Choroid plexus epithelial cell (primary cell): ENCODE data around the gene CFAP299.

Experiments
- DNase-seq: peaks from one replicate; pipeline ENCODE4 v3.0.0-alpha.2; 2010; ENCODE audit warnings: low read depth
- H3K4me3 ChIP-seq: 2 replicates; pipeline ENCODE4 v1.5.1; 2011; ENCODE audit warnings: low read depth, mild to moderate bottlenecking, control low read depth, low read length, moderate library complexity
- TF ChIP-seq, protein P1 (sequence below): conservative IDR thresholded peaks from 2 replicates; pipeline ENCODE4 v1.5.1; 2011; ENCODE audit warnings: low read depth, mild to moderate bottlenecking, control low read depth, inconsistent platforms, low read length, moderate library complexity

The CFAP299 gene

DNA sequence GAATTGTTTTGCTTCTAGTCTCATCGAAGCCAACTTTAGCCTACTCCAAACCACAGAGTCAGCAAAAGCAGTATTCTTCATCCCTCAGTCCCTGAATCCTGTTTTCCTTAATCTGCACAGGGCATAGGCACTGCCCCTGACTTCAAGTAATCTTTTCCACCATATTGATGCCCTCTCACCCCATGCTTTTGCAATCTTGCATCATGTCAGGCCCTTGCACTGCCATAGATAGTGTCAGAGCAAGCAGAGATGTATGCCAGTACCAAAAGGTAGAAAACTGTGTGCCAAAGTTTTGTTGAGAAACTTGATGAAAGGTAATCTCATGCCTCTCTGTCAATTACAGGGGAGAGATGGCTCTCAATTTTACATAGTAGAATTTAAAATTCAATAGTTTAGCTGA, 131.1 kb downstream of the CFAP299 start:
- TF ChIP-seq, protein P1, sequence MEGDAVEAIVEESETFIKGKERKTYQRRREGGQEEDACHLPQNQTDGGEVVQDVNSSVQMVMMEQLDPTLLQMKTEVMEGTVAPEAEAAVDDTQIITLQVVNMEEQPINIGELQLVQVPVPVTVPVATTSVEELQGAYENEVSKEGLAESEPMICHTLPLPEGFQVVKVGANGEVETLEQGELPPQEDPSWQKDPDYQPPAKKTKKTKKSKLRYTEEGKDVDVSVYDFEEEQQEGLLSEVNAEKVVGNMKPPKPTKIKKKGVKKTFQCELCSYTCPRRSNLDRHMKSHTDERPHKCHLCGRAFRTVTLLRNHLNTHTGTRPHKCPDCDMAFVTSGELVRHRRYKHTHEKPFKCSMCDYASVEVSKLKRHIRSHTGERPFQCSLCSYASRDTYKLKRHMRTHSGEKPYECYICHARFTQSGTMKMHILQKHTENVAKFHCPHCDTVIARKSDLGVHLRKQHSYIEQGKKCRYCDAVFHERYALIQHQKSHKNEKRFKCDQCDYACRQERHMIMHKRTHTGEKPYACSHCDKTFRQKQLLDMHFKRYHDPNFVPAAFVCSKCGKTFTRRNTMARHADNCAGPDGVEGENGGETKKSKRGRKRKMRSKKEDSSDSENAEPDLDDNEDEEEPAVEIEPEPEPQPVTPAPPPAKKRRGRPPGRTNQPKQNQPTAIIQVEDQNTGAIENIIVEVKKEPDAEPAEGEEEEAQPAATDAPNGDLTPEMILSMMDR = no peak
- no peak overlapping the region for H3K4me3 ChIP-seq
- DNase-seq = no peak

DNA sequence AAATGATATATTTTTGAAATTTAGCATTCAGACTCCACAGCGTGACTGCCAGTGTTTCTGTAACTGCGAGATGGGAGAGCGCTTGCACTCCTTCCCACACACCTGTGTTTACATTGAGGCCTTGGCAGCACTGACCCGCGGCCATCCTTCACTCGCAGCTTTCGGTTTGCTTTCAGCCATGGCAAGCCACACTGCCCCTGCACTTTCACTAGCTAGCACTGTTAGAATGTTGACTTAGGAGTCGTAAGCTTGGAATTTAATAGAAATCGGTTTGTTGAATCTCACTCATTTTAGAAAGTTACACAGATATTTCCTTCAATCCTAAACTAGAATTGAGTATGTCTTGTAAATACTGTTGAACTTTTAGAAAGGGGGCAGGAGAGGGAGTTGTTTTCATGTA, 136.2 kb downstream of the CFAP299 start:
- peak; percentile 16 for DNase-seq
- no peak overlapping the region for H3K4me3 ChIP-seq
- TF ChIP-seq, protein P1 = no peak

GRCh38 chr4:80475236-80475635, 139.7 kb downstream of the CFAP299 start:
- TF ChIP-seq, protein P1 = no peak

DNA sequence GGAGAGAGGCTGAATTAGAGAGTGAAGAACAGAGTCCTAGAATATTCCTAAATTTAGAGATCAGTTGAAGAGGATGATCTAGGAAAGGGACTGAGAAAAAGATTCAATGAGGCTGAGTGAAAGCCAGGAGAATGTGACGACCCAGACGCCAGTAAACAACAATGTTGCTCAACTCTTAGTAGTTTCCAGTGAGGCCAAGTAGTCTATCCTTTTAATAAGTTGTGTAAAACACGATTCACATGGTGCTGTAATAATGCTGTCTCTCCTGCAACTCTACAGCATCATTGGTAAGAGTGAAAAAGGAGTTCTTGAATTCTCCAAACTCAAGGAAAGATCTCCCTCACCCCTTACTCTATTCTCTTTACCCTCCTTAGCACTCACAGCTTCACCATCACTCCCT, 140.3 kb downstream of the CFAP299 start:
- H3K4me3 ChIP-seq = no peak overlapping the region
- TF ChIP-seq, protein P1 = no peak
- no peak for DNase-seq

More at GRCh38 chr4:80475236-80475635, 139.7 kb downstream of the CFAP299 start:
- H3K4me3 ChIP-seq = no peak overlapping the region
- DNase-seq = no peak

- no peak overlapping the region for H3K4me3 ChIP-seq
- TF ChIP-seq, protein P1 = no peak
- peak; percentile 1 for DNase-seq
Observed at GRCh38 chr4:80484712-80485111, 149.2 kb downstream of the CFAP299 start.

DNA sequence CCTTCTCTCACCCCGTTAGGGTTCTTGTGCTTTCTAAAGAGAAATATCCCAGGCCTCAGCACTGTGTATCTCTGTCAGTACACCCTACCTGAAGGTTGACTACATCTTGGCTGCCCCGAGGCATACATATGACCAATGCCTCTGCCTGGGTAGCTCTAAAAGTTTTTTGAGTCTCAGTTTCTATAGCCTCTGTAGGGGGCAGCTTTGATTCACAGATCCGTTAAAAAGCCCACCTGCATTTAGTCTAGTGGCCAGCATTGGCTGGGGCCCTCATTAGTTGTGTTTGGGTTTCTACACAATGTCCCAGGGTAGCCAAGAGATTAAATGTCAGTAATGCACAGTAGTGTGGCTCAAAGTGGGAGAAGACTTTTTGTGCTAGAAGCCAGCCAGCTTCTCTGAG, 151.1 kb downstream of the CFAP299 start:
- no peak overlapping the region for H3K4me3 ChIP-seq
- TF ChIP-seq, protein P1 = no peak
- no peak for DNase-seq

- TF ChIP-seq, protein P1 = no peak
- no peak for DNase-seq
- H3K4me3 ChIP-seq = no peak overlapping the region
Observed at GRCh38 chr4:80489798-80490197, 154.3 kb downstream of the CFAP299 start.
